Umbilical cord (tissue), 2 donors: ENCODE measurements around the gene GPR39. TPM values are rescaled to one million over a fixed set of nuclear protein-coding genes. Genes with fewer than 3 reads are reported as not detected.
A peak's percentile ranks its signal among the peaks of the same experiment; 100 is the strongest.

ENCODE experiments used
- DNase-seq: peaks from one replicate; pipeline ENCODE4 v3.0.0-alpha.2; 2015; ENCODE audit warnings: low spot score
- total RNA-seq: library from RNA; depleted of rRNA; stranded (reverse); fragments of >200 nt; gene quantifications from one replicate; pipeline ENCODE4 v1.2.3, GENCODE V29; 2014; ENCODE audit warnings: low replicate concordance; ENCODE audit not compliant: insufficient read depth

GPR39 gene
- total RNA-seq, 1 donor from 2014 or later, result 7.7 TPM

DNA sequence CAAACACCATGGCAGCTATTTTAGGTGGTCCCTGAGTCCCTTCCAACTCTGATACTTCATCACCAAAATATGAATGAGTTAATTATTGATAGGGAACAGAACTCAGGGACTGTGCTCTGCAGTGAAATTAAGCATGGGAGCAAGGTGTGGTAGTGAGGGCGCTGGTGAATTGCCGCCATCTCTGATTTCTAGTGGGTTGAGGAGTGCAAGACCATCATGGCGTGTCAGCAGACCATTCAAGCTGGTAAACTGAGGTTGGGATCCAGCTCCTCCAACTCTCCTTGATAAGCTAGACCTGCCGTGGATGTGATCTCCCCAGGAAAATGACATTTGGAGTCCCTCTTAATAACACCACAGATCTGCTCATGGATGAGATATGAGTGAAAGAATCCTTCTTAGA, 183.0 kb downstream of the GPR39 start:
- no peak for DNase-seq

GRCh38 chr2:132604561-132604960, 188.0 kb downstream of the GPR39 start:
- DNase-seq, result no peak

DNA sequence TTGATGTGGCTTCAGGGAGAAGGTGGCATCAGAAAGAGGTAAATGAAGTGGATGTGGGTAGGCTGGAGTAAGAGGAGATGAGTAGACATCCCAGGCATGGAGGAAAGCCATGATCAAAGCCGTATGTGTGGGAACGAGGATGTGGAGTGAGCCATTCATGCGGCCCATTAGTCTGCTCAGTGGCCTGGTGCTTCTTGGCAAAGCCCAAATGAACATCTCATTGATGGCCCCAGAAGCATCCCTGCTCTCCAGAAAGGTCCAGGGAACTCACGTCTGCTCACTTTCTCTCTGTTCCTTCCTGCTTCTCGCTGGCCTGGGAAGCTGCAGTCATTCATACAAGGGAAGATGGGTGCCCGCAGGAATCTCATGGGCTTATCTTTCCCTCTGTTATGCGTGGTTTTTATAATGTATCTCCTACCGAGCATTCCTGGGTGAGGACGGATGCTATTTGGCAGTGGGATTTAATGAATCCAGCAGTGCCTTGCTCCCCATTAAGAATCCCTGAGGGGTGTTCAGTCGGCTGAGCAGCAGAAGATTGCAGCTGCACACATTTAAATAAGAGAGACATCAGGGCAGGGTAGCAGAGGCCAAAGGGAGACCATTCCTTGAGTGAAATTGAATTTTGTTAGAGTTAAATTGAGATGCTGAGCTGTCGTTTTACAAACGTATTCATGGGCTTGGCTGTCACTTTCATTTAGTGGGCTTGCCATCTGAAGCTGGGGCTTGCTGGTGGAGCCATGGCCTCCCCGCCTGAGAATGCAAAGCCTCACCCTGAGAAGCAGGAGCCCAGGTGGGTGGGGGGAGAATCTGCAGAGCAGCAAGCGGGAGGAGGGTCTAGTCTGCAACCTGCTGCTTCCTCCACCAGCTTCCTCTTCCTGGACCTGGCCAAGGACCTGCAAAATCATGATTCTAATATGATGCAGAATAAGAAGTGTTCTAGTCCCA, 188.9 kb downstream of the GPR39 start:
- no peak for DNase-seq

DNA sequence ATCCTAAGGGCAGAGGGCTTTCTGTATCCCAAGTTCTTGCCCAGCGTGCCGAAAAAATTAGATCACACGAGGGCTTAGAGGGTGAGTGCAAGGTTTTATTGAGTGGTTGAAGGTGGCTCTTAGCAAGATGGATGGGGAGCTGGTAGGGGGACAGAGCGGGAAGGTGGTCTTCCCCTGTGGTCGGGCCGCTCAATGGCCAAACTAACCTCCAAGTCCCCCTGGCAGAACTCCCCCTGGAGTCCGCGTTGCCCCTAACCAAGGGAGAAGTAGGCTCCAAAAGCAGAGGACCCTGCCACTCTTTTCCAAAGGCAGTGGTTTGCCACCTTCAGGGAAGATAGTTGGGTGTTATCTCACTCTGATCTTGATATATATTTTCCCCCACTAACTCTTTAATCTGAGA, 190.0 kb downstream of the GPR39 start:
- no peak for DNase-seq

GRCh38 chr2:132607426-132608090, 191.0 kb downstream of the GPR39 start:
- DNase-seq, result no peak

- no peak for DNase-seq
Observed at GRCh38 chr2:132608311-132608710, 191.7 kb downstream of the GPR39 start.

- DNase-seq, result no peak
Observed at GRCh38 chr2:132609101-132609890, 192.7 kb downstream of the GPR39 start.

GRCh38 chr2:132611719-132612118, 195.1 kb downstream of the GPR39 start:
- no peak for DNase-seq

DNA sequence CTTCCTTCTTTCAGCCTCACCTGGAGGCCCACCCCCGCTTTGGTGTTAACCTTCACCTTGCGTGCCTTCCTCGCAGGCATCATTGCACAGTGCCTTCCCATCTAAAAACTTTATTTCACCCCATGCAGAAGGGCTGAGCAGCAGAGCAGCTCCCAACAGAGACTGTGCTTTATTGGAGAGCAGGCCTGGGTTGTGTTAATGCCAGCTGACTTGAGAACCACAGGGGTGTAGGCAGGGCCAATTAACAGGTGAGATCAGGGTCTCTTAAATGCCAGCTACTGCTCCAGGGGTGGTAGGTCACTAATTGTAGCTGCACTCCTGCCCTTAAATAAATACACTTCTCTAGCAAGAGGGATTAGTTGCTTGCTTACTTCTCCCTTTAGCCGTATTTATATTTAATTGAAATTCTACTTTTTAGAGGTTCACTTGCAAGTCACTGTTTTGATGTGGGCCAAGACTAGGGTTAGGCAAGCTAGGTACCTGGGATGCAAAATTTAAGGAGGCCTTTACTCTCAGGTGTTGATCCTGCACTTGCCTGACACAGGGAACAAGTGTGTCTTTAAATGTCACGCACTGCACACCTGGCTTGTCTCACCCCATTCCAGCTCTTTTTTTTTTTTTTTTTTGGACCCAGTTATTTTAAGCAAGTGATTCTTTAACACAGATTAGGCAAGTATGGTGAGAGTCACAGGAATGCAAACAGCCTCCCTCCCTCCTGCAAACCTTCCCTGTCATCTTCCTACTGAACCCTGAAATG, 198.9 kb downstream of the GPR39 start:
- DNase-seq, result no peak

GRCh38 chr2:132617989-132618388, 201.4 kb downstream of the GPR39 start:
- no peak for DNase-seq

DNA sequence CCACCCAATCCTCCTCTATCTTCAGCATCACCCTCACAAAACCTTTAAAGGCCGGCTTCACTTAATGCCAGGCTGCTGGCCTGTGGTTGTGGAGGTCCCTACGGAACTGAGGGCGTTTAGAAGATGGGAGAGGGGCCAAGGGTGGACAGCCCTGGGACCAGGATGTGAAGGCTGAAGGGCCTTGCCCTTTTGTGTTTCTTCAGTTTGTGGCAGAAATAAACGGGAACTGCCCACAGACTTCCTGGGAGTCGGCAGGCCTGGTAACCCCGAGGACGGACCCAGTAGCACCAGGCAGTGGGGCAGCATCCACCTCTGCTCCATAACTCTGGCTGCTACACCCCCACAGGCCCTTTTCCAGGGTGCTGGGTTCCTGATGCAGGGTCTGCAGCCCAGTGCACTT, 202.1 kb downstream of the GPR39 start:
- DNase-seq, result no peak

- DNase-seq, result no peak
Observed at GRCh38 chr2:132620115-132620514, 203.5 kb downstream of the GPR39 start.

GRCh38 chr2:132621131-132621875, 204.7 kb downstream of the GPR39 start:
- DNase-seq, result no peak

GRCh38 chr2:132623096-132623839, 206.7 kb downstream of the GPR39 start:
- peak; percentile 49 for DNase-seq

DNA sequence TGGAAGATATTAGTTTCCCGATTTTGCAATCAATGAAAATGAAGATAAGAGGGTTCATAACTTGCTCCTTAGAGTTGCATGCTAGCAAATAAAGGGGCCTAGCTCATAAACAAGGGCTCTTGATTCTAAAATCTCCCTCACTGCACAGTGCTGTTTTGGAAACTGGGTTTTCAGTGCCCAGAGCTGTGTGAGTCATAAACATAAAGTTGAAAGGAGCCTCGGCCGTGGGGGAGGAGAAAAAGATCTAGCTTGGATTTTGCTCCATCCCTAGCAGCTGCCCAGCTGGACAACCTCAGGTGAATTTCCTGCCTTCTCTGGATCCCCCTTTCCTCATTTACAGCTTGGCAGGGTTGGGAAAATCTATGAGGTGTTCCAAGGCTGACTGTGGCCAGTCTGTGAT, 210.9 kb downstream of the GPR39 start:
- peak; percentile 35 for DNase-seq

DNA sequence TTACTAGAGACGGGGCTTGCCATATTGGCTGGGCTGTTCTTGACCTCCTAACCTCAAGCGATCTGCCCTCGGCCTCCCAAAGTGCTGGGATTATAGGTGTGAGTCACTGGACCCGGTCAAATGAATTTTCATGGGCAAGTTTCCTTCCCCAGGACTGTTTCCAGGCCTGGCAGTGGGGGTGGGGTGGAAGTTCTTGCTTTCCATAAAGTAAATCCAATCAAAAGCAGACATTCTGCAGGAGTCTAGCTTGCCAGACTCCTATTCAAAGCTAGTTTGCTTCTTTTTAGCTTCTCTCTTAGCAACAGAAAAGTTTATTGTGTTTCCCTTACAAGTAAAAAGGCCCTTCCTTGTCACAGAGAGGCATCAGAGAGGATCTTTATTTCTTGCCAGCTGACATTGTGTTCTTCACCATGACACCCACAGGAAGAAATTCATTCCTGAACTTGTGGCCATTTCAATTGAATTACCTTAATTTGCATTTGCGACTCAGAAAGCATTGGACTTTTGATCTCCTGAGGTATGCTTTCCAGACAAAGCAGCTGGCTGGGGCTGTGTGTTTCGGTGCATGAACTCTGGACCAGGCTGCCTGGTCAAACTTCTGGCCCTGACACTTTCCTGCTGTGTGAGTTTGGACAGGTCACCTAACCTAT, 215.5 kb downstream of the GPR39 start:
- DNase-seq, result peak; percentile 78

DNA sequence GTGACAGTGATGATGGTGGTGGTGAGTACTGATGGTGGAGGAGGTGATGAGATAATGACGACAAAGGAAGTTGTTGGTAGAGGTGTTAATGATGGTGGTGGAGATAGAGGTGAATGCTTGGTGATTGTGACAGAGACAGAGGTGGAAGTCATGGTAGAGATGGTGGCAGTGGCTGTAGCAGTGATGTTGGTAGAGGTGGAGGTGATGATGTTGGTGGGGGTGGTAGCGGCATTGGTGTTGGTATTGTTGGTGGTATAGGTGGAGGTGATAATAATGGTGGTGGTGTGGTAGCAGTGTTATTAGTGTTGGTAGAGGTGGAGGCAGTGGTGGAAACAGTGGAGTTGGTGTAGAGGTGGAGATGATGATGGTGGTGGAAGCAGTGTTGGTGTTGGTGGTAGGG, 217.0 kb downstream of the GPR39 start:
- DNase-seq, result no peak

DNA sequence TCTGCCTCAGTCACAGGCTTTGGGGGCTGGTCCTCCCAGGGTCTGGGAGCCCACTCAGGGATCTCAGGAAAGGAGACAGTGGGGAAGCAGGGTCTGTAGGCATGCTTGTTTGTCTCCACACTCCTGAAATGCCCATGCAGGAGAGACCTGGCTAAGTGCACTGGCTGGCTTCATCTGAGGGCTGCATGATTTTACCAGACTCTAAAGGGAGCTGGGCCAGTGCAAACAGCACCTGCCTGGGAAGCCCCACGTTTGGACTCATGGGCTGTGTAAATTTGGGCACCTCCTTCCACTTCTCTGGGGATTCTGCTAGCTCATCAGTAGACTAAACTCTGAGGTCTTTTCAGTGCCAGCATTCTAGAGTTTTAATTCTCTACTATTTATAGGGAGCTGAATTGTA, 219.7 kb downstream of the GPR39 start:
- no peak for DNase-seq

DNA sequence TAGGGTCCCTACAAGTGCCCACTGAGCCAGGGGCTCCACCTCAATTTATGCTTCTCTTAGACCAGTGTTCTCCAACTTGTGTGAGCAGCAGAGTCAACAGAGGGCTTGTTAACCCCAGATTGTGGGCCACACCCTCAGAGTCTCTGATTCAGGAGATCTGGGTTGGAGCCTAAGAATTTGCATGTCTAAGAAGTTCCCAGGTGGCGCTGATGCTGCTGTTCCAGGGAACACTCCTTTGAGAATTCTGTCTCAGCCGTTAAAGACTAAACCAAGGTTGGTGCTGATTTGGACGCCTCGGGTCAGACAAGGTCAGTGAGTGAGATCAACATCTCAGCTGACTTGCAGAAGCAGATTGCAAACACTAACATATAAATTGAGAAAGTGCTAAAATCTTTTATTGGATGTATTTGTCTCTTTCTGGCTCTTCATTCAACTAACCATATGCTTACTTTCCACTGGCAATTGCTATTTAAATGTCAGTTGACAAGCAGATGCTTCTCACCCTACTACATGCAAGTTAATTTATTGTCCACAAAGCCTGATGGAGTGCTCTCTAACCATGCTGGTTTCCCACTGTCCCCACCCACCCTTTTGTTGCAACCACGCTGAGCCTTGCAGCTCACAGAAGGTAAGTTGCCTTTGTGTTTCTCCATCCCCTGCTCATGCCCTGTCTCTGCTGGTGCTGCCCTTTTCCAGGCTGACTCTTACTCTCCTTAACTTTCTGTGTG, 221.9 kb downstream of the GPR39 start:
- DNase-seq, result no peak
